ENCODE results near the gene RASA3. TPM values are rescaled to one million over a fixed set of nuclear protein-coding genes. Genes with fewer than 3 reads are reported as not detected.

The RASA3 gene
- total and polyA plus RNA-seq, 2 of the 8 experiments (the other 6 are each of a cell fraction or from before 2014, with no cell fraction given), result 7.5 to 21.9 TPM

GRCh38 chr13:114095486-114095885, 36.9 kb downstream of the RASA3 start:
- Histone ChIP-seq H3K27ac (ENCODE audit: low read depth, low read length) (no peak overlapping the region), H2AFZ (ENCODE audit: low read length) (no peak overlapping the region), H3K9me3 (ENCODE audit: insufficient read depth in 2 of 2, low read depth in 1 of 2, low read length in 1 of 2) (peaks cover 0 to 8% of the 10 kb centered on the region in 2 experiments; a peak in 2 of 4 replicates), H3K18ac (ENCODE audit: extremely low read depth, low read length) (no peak overlapping the region), H3K79me2 (ENCODE audit: control insufficient read depth in 1 of 2, insufficient read depth in 2 of 2, low read length in 2 of 2) (peaks cover 0 to 17% of the 10 kb centered on the region in 2 experiments; a peak in 1 of 4 replicates), H2BK20ac (ENCODE audit: low read length) (no peak overlapping the region), H2BK15ac (ENCODE audit: low read length) (no peak overlapping the region), H4K5ac (ENCODE audit: insufficient read length, low read depth, low read length) (no peak overlapping the region), H2BK12ac (ENCODE audit: low read depth, low read length) (no peak overlapping the region), H3K23ac (ENCODE audit: insufficient read length) (no peak overlapping the region), H3K9ac (replicated peaks in 1 of 4; ENCODE audit: extremely low read depth in 1 of 4, low read depth in 3 of 4, low read length in 3 of 4) (no peak overlapping the region), H2BK5ac (ENCODE audit: low read depth, low read length) (no peak overlapping the region), H3K56ac (replicated peaks; ENCODE audit: insufficient read length, low read depth, low read length) (no peak overlapping the region), H3K14ac (ENCODE audit: insufficient read length) (no peak overlapping the region), H3K36me3 (ENCODE audit: control insufficient read depth in 2 of 4, insufficient read depth in 4 of 4, low read length in 3 of 4) (no peaks in the 10 kb centered on the region), H3K4me1 (replicated peaks in 1 of 4; ENCODE audit: control insufficient read depth in 3 of 4, insufficient read depth in 4 of 4, low read length in 3 of 4) (peaks cover 0 to 10% (median 3%) of the 10 kb centered on the region in 4 experiments; a peak in 3 of 7 replicates), H4K91ac (replicated peaks; ENCODE audit: insufficient read length, low read length) (no peak overlapping the region), H3K27me3 (replicated peaks in 1 of 4; ENCODE audit: control insufficient read depth in 3 of 4, extremely low read depth in 1 of 4, insufficient read depth in 3 of 4, low read length in 3 of 4) (no peaks in the 10 kb centered on the region), H3K4ac (replicated peaks; ENCODE audit: insufficient read length, low read depth, low read length) (no peak overlapping the region), H3K4me2 (ENCODE audit: insufficient read depth in 1 of 2, low read depth in 2 of 2, low read length in 2 of 2) (no peak overlapping the region), H3K23me2 (ENCODE audit: low read depth, low read length) (no peaks in the 10 kb centered on the region), H4K8ac (ENCODE audit: extremely low read depth, insufficient read depth, low read length) (no peak overlapping the region), H2AK5ac (ENCODE audit: low read depth, low read length) (no peak overlapping the region), H2BK120ac (replicated peaks; ENCODE audit: low read depth, low read length) (no peak overlapping the region), H3K79me1 (ENCODE audit: low read depth, low read length) (peaks cover 2% of the 10 kb centered on the region; the same call in 1 of the 2 replicates), H3K4me3 (ENCODE audit: extremely low read depth in 1 of 4, insufficient read depth in 2 of 4, low read depth in 3 of 4, low read length in 4 of 4) (no peak overlapping the region), H4K20me1 (replicated peaks in 1 of 2; ENCODE audit: control insufficient read depth in 1 of 2, insufficient read depth in 2 of 2, low read length in 2 of 2) (peaks cover 0 to 2% of the 10 kb centered on the region in 2 experiments)
- TF ChIP-seq GABPA (IDR thresholded peaks at IDR 0.05; ENCODE audit: borderline replicate concordance, insufficient read depth, low read length) (no peak), CHD1 (IDR thresholded peaks at IDR 0.05; ENCODE audit: low read depth, low read length) (no peak), SP1 (IDR thresholded peaks at IDR 0.05; ENCODE audit: low read depth, low read length) (no peak), RBBP5 (IDR thresholded peaks at IDR 0.05; ENCODE audit: borderline replicate concordance, low read depth, low read length) (no peak), TCF12 (IDR thresholded peaks at IDR 0.05; ENCODE audit: low read depth, low read length) (no peak)
- FAIRE-seq (no peak), DNase-seq (ENCODE audit: low read depth in 1 of 2, low spot score in 2 of 2) (no peak)
- 92% methylated on average over 4 of the region's 4 CpGs; no CpG with 5 or more reads in 1 of the 2 experiments for WGBS, 2 experiments (ENCODE audit: extremely low coverage in 1 of 2, insufficient coverage in 1 of 2, insufficient read length in 1 of 2, insufficient replicate concordance in 2 of 2, low coverage in 1 of 2, low lambda C conversion rate in 2 of 2, missing lambda C conversion rate in 1 of 2)
- ChIA-PET POLR2A (ENCODE audit: partially characterized antibody) (no interaction called here), CTCF (ENCODE audit: partially characterized antibody) (interaction anchor here (1.7 to 2.5 kb wide), 2 partner anchors 14 to 18 kb away, joined by 4 to 8 read pairs; no protein-coding TSS in a partner anchor)
